ENCODE data around the gene TRPC4.

TRPC4 gene

DNA sequence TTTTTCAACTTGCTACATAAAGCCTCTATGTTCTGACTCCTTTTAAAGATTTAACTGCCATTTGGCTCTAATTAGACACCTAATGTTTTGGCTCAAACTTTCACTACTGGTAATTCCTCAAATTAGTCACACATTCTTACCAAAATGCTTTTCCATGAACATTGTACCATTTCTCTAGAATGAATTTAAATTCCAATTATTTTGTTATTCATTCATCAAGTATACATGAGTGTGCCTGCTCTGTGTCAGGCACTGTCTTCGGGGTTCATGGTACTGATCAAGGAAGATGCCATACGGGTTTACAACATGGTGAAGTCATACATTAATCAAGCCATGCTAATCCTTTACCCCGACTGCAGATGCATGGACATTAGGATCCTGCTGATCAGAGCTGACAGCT lies 201.9 kb downstream of the TRPC4 start:
- TF ChIP-seq CTCF (IDR thresholded peaks at IDR 0.05): no peak

DNA sequence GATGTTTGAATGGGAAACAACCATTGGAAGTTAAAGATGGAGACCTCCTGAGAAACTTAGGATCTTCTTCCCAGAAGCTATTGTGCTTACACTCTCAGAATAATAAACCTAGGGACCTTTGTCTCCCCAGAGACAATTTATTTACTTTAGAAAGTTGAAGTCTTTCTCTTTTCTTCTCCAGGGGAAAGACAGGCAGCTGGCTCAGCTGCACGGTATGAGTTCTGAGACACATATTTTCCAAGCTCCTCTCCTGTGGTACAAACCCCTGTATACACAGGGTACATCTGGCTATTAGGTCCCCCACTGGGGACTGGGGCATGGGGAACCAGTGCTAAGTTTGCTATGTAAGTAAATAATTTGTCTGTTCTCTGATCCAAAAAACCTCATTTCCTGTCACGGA lies 203.5 kb downstream of the TRPC4 start:
- Mint-ChIP-seq H3K9me3 (peaks cover 10% of the 10 kb centered on the region), H3K4me3 (no peak overlapping the region), H3K27me3 (ENCODE audit: low read depth, poor library complexity) (peaks cover 4% of the 10 kb centered on the region), H3K27ac (peak overlapping the region; percentile 83), H3K4me1 (peaks cover 38% of the 10 kb centered on the region), H3K36me3 (ENCODE audit: low read depth) (no peaks in the 10 kb centered on the region)
- no peak for DNase-seq
- TF ChIP-seq CTCF (IDR thresholded peaks at IDR 0.05): no peak

More for the DNA sequence above, 201.9 kb downstream of the TRPC4 start:
- H3K9me3 Mint-ChIP-seq: peaks cover 10% of the 10 kb centered on the region
- H3K27me3 Mint-ChIP-seq (ENCODE audit: low read depth, poor library complexity): peaks cover 4% of the 10 kb centered on the region
- no peak for DNase-seq
- H3K27ac Mint-ChIP-seq: peak overlapping the region; percentile 37
- H3K36me3 Mint-ChIP-seq (ENCODE audit: low read depth): no peaks in the 10 kb centered on the region
- peaks cover 38% of the 10 kb centered on the region for H3K4me1 Mint-ChIP-seq
- no peak overlapping the region for H3K4me3 Mint-ChIP-seq

DNA sequence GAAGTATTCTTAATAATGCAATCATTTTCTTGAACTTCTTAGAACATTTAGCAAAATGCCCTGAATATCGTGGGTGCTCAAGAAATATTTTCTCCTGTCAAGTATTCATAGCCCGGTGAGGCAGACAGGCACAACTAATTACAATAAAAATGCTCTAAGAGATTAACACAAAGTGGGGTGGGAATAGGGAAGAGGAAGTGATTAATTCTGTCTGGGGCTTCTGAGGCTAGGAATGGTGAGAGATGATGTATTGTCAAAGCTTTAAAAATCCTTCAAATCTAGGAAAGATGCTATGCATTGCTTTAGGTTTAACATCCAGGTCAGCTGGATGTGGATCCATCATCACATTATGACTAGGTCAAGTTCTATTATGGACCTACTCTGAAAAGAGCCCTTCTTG lies 204.2 kb downstream of the TRPC4 start:
- peaks cover 10% of the 10 kb centered on the region for H3K9me3 Mint-ChIP-seq
- H3K36me3 Mint-ChIP-seq (ENCODE audit: low read depth): no peaks in the 10 kb centered on the region
- H3K4me1 Mint-ChIP-seq: peaks cover 38% of the 10 kb centered on the region
- H3K4me3 Mint-ChIP-seq: no peak overlapping the region
- TF ChIP-seq CTCF (IDR thresholded peaks at IDR 0.05): no peak
- H3K27me3 Mint-ChIP-seq (ENCODE audit: low read depth, poor library complexity): peaks cover 4% of the 10 kb centered on the region
- no peak for DNase-seq
- H3K27ac Mint-ChIP-seq: no peak overlapping the region

GRCh38 chr13:37663724-37664123 lies 205.8 kb downstream of the TRPC4 start:
- Mint-ChIP-seq H3K9me3 (peaks cover 10% of the 10 kb centered on the region), H3K36me3 (ENCODE audit: low read depth) (no peaks in the 10 kb centered on the region), H3K4me1 (peaks cover 38% of the 10 kb centered on the region), H3K27me3 (ENCODE audit: low read depth, poor library complexity) (peaks cover 4% of the 10 kb centered on the region), H3K27ac (peak overlapping the region; percentile 63), H3K4me3 (no peak overlapping the region)
- no peak for TF ChIP-seq CTCF (IDR thresholded peaks at IDR 0.05)
- DNase-seq: no peak

DNA sequence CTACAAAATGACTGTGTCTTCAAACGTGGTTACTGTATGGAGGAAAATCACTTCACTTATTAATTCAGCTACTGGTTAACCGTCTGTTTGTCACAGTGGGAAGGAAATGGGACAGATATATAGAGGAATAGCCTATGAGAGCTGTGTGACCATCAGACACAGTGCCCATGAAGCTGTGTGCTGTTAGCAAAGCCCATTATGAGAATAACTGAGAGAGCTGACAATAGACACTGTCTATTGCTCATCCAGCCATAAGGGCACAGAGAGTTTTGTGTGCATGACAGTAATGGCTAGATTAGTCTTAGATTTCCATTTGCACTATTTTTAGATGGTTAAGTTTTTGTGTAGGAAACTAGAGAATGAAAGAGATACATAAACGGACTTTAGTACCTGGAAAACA lies 206.9 kb downstream of the TRPC4 start:
- peaks cover 9% of the 10 kb centered on the region for H3K9me3 Mint-ChIP-seq
- TF ChIP-seq CTCF (IDR thresholded peaks at IDR 0.05): no peak
- no peaks in the 10 kb centered on the region for H3K36me3 Mint-ChIP-seq (ENCODE audit: low read depth)
- peaks cover 28% of the 10 kb centered on the region for H3K4me1 Mint-ChIP-seq
- no peak overlapping the region for H3K4me3 Mint-ChIP-seq
- H3K27ac Mint-ChIP-seq: no peak overlapping the region
- peaks cover 4% of the 10 kb centered on the region for H3K27me3 Mint-ChIP-seq (ENCODE audit: low read depth, poor library complexity)
- no peak for DNase-seq

DNA sequence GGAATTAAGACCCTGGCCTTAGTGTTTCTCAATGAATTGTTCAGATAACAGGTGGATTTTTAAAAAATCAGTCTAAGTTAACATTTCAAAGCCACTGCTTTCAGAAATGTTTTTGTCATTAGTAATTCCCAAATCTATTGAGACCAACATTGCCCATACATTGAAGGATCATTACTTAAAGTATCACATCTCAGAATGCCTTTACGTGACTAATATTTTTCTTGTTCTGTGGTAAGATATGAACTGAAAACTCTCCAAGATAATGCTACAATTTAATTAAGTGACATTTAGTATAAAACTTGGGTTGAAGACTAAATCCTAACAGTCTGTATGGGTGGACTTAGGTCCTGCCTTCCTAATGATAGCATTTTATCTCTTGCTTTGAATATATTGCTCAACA lies 211.6 kb downstream of the TRPC4 start:
- no peaks in the 10 kb centered on the region for H3K4me1 Mint-ChIP-seq
- H3K27ac Mint-ChIP-seq: no peak overlapping the region

More for the DNA sequence above, 211.6 kb downstream of the TRPC4 start:
- H3K9me3 Mint-ChIP-seq: no peaks in the 10 kb centered on the region
- TF ChIP-seq CTCF (IDR thresholded peaks at IDR 0.05): no peak
- no peaks in the 10 kb centered on the region for H3K36me3 Mint-ChIP-seq (ENCODE audit: low read depth)
- H3K27me3 Mint-ChIP-seq (ENCODE audit: low read depth, poor library complexity): no peaks in the 10 kb centered on the region
- no peak overlapping the region for H3K4me3 Mint-ChIP-seq
- DNase-seq: no peak
